GM23248 (cell line): Measurements from ENCODE around the gene RBM38.

Source experiments
- EZH2 ChIP-seq: fragments of 200-600 bp; sonication (generic); IDR thresholded peaks from 2 replicates; pipeline ENCODE4 v1.6.1; 2018; ENCODE audit warnings: antibody characterized with exemption, mild to moderate bottlenecking; ENCODE audit not compliant: insufficient read depth, poor library complexity, severe bottlenecking
- EZH2phosphoT487 ChIP-seq: fragments of 200-600 bp; sonication (generic); IDR thresholded peaks from 2 replicates; pipeline ENCODE4 v1.6.1; 2018; ENCODE audit warnings: antibody characterized with exemption, moderate library complexity, mild to moderate bottlenecking, low read depth; ENCODE audit not compliant: insufficient read depth

GRCh38 chr20:57404419-57405072 lies 13.3 kb downstream of the RBM38 start:
- TF ChIP-seq EZH2: no peak
- no peak for TF ChIP-seq EZH2phosphoT487
